HL-60 (cell line): ENCODE measurements around the gene ADAMTSL3.
"Not testable (repeated sequence)": the region's sequence is repeated elsewhere in the genome, so short reads cannot be mapped to it uniquely, and the experiment has no call there.

ENCODE experiments used
- CTCF ChIP-seq: IDR thresholded peaks from one replicate; pipeline ENCODE4 v1.5.1; 2011; ENCODE audit warnings: low read length, control low read depth, inconsistent platforms; ENCODE audit not compliant: insufficient read depth
- POLR2AphosphoS5 ChIP-seq: IDR thresholded peaks from 2 replicates; pipeline ENCODE4 v1.6.1; 2012; ENCODE audit warnings: low read depth
- REST ChIP-seq: IDR thresholded peaks from 2 replicates; pipeline ENCODE4 v1.6.1; 2012; ENCODE audit warnings: low read depth; ENCODE audit not compliant: insufficient replicate concordance

- TF ChIP-seq REST, CTCF, POLR2AphosphoS5: not testable (repeated sequence)
These were observed 414.8 kb downstream of the ADAMTSL3 start for GRCh38 chr15:84068674-84069073.
